ENCODE results near the gene SPART. TPM values are rescaled to one million over a fixed set of nuclear protein-coding genes. Genes with fewer than 3 reads are reported as not detected.
A peak's percentile ranks its signal among the peaks of the same experiment; 100 is the strongest.

Gene SPART
- total RNA-seq, 2 donors from 2014 or later, result 41.9 to 52.8 TPM

DNA sequence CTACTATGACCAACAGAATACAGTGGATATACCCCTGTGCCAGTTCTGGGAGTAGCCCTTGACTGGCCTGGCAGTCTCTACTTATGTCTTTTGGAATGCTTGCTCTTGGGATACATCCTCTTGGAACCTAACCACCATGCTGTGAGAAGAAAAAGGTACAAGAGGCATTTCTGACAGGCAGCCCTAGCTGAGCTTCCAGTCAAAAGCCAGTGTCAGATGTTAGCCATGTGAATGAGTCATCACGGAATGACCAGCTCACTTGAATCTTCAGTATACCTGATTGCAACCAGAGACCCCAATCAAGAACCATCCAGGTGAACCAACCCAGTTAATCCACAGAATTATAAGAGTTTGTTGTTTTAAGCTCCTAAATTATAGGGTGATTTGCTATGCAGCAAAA is 52.7 kb downstream of the SPART start:
- peak overlapping the region; percentile 57 to 76 for H3K27ac ChIP-seq
- intact Hi-C loops (cut with DNase I), result no loop called here
- no peak for DNase-seq (ENCODE audit: low spot score)
- no peaks in the 10 kb centered on the region for H3K9me3 ChIP-seq
- WGBS, result 92% methylated on average over 1 of the region's 1 CpG
- TF ChIP-seq, protein P1, sequence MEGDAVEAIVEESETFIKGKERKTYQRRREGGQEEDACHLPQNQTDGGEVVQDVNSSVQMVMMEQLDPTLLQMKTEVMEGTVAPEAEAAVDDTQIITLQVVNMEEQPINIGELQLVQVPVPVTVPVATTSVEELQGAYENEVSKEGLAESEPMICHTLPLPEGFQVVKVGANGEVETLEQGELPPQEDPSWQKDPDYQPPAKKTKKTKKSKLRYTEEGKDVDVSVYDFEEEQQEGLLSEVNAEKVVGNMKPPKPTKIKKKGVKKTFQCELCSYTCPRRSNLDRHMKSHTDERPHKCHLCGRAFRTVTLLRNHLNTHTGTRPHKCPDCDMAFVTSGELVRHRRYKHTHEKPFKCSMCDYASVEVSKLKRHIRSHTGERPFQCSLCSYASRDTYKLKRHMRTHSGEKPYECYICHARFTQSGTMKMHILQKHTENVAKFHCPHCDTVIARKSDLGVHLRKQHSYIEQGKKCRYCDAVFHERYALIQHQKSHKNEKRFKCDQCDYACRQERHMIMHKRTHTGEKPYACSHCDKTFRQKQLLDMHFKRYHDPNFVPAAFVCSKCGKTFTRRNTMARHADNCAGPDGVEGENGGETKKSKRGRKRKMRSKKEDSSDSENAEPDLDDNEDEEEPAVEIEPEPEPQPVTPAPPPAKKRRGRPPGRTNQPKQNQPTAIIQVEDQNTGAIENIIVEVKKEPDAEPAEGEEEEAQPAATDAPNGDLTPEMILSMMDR (IDR thresholded peaks at IDR 0.05), result no peak
- no peak for TF ChIP-seq POLR2AphosphoS5 (IDR thresholded peaks at IDR 0.05)
- no peak for TF ChIP-seq POLR2A (IDR thresholded peaks at IDR 0.05)
- no peak overlapping the region for H3K4me3 ChIP-seq
- H3K36me3 ChIP-seq, result no peaks in the 10 kb centered on the region
- H3K27me3 ChIP-seq (replicated peaks; ENCODE audit: insufficient read depth), result no peaks in the 10 kb centered on the region
- H3K4me1 ChIP-seq (replicated peaks), result peaks cover 7% of the 10 kb centered on the region

DNA sequence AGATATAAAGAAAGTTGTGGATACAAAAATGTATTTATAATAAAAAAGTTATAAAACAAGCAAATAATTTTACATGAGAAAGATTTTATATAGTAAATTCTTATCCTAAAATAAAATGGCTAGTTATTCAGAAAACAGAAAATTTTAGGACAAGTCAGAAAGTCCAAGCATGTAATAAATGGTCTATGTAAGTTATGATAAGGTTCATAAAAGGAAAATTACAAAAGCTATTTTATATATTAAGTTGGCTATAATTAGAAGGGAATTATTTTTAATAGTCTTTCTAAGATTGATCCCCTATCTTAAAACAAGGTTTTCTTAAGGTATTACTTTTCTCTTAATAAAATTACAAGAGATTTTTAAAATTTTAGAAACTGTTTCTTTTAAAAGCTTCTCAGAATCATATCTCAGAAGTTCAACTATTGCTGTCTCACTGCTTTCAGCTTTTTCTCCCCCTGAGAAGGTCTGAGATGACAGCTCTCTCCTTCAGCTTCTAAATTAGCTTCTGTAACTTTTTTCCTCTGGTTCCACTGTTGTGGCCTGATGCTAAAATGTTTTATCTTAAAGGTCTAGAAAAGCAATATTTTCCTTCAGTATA is 57.3 kb downstream of the SPART start:
- no peaks in the 10 kb centered on the region for H3K27me3 ChIP-seq (replicated peaks; ENCODE audit: insufficient read depth)
- H3K36me3 ChIP-seq, result no peaks in the 10 kb centered on the region
- no peaks in the 10 kb centered on the region for H3K9me3 ChIP-seq
- intact Hi-C loops (cut with DNase I), result loop anchor here (10.0 kb wide), 1 partner anchor 106 kb away; no protein-coding TSS in a partner anchor
- TF ChIP-seq, protein P1 (IDR thresholded peaks at IDR 0.05), result no peak
- TF ChIP-seq POLR2AphosphoS5 (IDR thresholded peaks at IDR 0.05) (no peak), POLR2A (IDR thresholded peaks at IDR 0.05) (no peak)
- peaks cover 6% of the 10 kb centered on the region for H3K4me1 ChIP-seq (replicated peaks)
- no peak overlapping the region for H3K4me3 ChIP-seq
- H3K27ac ChIP-seq, result no peak overlapping the region
- DNase-seq (ENCODE audit: low spot score), result no peak

DNA sequence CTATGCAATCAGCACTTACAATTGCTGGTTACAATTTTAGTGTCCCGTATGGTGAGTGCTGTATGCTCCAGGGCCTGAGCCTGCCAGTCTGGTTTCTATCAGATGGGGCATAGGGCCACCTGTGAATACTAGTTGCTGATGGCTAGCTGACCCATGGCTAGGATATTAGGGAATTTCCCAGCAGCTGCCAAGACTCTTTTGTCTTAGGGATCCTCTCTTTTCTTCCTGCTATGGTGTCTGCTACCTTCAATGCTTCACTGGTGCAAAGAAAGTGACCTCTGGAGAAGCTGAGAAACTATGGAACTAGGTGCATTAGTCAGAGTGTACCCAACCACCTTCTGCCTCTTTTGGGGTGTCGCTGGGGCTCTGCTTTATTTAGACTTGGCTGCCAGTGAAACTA is 60.2 kb downstream of the SPART start:
- DNase-seq (ENCODE audit: low spot score), result no peak
- Histone ChIP-seq H3K27ac (no peak overlapping the region), H3K27me3 (replicated peaks; ENCODE audit: insufficient read depth) (no peaks in the 10 kb centered on the region), H3K4me3 (no peak overlapping the region), H3K4me1 (replicated peaks) (no peaks in the 10 kb centered on the region), H3K36me3 (no peaks in the 10 kb centered on the region), H3K9me3 (no peaks in the 10 kb centered on the region)
- intact Hi-C loops (cut with DNase I), result loop anchor here (10.0 kb wide), 1 partner anchor 109 kb away; no protein-coding TSS in a partner anchor
- WGBS, result 84% methylated on average over 2 of the region's 2 CpGs
- TF ChIP-seq POLR2A (IDR thresholded peaks at IDR 0.05) (no peak), POLR2AphosphoS5 (IDR thresholded peaks at IDR 0.05) (no peak)
- TF ChIP-seq, protein P1 (IDR thresholded peaks at IDR 0.05), result no peak

DNA sequence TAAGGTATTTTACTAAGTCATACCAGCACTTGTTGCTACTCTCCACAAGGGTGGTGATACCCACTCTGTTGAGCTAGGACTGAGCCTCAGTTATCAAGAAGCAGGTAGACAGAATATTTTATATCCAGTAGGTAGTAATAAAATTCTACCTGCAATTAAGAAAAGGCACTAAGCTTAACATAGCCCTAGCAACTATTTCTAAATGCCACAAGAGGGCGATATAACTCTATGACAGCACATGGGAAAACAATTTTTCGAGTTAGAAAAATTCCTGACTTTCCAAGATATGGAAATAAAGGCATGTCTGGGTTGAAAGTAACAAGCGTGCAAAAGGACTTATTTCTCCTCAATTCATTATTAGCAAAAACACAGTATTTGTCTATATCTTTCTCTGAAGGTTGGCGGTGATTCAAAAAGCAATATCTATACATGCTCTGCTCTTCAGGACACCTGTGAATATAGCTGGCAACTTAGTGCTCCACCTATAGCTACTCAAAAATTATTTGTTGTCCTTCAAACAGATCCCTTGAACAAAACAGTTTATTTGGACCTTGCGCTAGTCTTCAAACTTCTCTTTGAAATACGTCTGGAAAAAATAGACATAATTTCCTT is 63.3 kb downstream of the SPART start:
- TF ChIP-seq POLR2A (IDR thresholded peaks at IDR 0.05) (no peak), POLR2AphosphoS5 (IDR thresholded peaks at IDR 0.05) (no peak)
- TF ChIP-seq, protein P1 (IDR thresholded peaks at IDR 0.05), result peak; percentile 47 to 80 (median 78)
- H3K9me3 ChIP-seq, result no peaks in the 10 kb centered on the region
- H3K4me1 ChIP-seq (replicated peaks), result no peaks in the 10 kb centered on the region
- H3K27me3 ChIP-seq (replicated peaks; ENCODE audit: insufficient read depth), result no peaks in the 10 kb centered on the region
- DNase-seq (ENCODE audit: low spot score), result no peak
- intact Hi-C loops (cut with DNase I), result loop anchor here (5.0 to 10.0 kb wide), 2 partner anchors 112 to 454 kb away; no protein-coding TSS in a partner anchor
- H3K27ac ChIP-seq, result no peak overlapping the region
- 50% methylated on average over 6 of the region's 6 CpGs for WGBS
- no peaks in the 10 kb centered on the region for H3K36me3 ChIP-seq
- no peak overlapping the region for H3K4me3 ChIP-seq
